Sigmoid colon (tissue), 7 donors: ENCODE data around the gene IRAK1. TPM values are rescaled to one million over a fixed set of nuclear protein-coding genes. Genes with fewer than 3 reads are reported as not detected.

Source experiments
- DNase-seq: peaks from one replicate; pipeline ENCODE4 v3.0.0-alpha.2; 2019
- H3K27ac ChIP-seq, 4 donors: fragments of 200-600 bp; sonication (generic); one replicate each; pipeline ENCODE4 v1.5.1; 2016 to 2019; ENCODE audit warnings: mild to moderate bottlenecking in 1 of 4
- H3K27me3 ChIP-seq, 3 donors: fragments of 200-600 bp; sonication (generic); one replicate each; pipeline ENCODE4 v1.5.1; 2019; ENCODE audit warnings: mild to moderate bottlenecking in 1 of 3
- H3K36me3 ChIP-seq, 4 donors: fragments of 200-600 bp; sonication (generic); one replicate each; pipeline ENCODE4 v1.5.1; 2016 to 2019
- H3K4me1 ChIP-seq, 4 donors: fragments of 200-600 bp; sonication (generic); one replicate each; pipeline ENCODE4 v1.5.1; 2017 to 2019
- H3K4me3 ChIP-seq, 4 donors: fragments of 200-600 bp; sonication (generic); one replicate each; pipeline ENCODE4 v1.5.1; 2017 to 2019; ENCODE audit warnings: mild to moderate bottlenecking in 2 of 4, moderate library complexity in 1 of 4
- H3K9me3 ChIP-seq, 4 donors: fragments of 200-600 bp in 3 of 4; sonication (generic) in 3 of 4; one replicate each; pipeline versions ENCODE4 v1.5.1 to v1.6.1; 2013 to 2019
- EP300 ChIP-seq, 4 donors: sonication (generic); formaldehyde crosslinking; IDR thresholded peaks; one replicate each; pipeline ENCODE4 v1.6.1; 2017; ENCODE audit warnings: antibody characterized with exemption in 4 of 4
- POLR2A ChIP-seq, 2 donors: fragments of 450-650 bp; IDR thresholded peaks; one replicate each; pipeline ENCODE4 v1.6.1; 2016; ENCODE audit warnings: antibody characterized with exemption in 2 of 2, mild to moderate bottlenecking in 2 of 2, moderate library complexity in 2 of 2
- POLR2AphosphoS5 ChIP-seq, 4 donors: sonication (generic); formaldehyde crosslinking; IDR thresholded peaks; one replicate each; pipeline ENCODE4 v1.6.1; 2017; ENCODE audit warnings: antibody characterized with exemption in 4 of 4
- WGBS, 2 donors: extraction: QIAGEN DNeasy Blood & Tissue Kit; methylation state at CpG; one replicate each; pipeline ENCODE4 v1.1.7; 2013; 5-methylcytosine and 5-hydroxymethylcytosine counted together
- intact Hi-C: fragments of 100-400 bp; cut with DNase I; formaldehyde crosslinking; loops from one replicate; pipeline ENCODE4 v1.15.1; 2023
- polyA plus RNA-seq, 3 donors: library from polyadenylated mRNA; stranded (reverse); fragments of 200-250 nt; gene quantifications; one replicate each; pipeline ENCODE4 v1.2.3, GENCODE V29; 2013
- total RNA-seq, 4 donors: library from RNA; depleted of rRNA; stranded (reverse); fragments of >200 nt; gene quantifications; one replicate each; pipeline ENCODE4 v1.1.0, GENCODE V29; 2016
- TF ChIP-seq, protein P1 (sequence below), 4 experiments: fragments of 450-650 bp in 3 of 4; fragments of 200-600 bp in 1 of 4; IDR thresholded peaks; one replicate each; pipeline ENCODE4 v1.5.1; 2016 to 2019; ENCODE audit warnings: antibody characterized with exemption in 4 of 4, mild to moderate bottlenecking in 3 of 4, moderate library complexity in 2 of 4
- donor health status: healthy with polysubstance abuse.
- donor health status: Bipolar disorder and iron deficiency.
- donor health status: healthy.

The IRAK1 gene
- total and polyA plus RNA-seq, 7 donors: 26.8 to 103 (median 41.7) TPM

DNA sequence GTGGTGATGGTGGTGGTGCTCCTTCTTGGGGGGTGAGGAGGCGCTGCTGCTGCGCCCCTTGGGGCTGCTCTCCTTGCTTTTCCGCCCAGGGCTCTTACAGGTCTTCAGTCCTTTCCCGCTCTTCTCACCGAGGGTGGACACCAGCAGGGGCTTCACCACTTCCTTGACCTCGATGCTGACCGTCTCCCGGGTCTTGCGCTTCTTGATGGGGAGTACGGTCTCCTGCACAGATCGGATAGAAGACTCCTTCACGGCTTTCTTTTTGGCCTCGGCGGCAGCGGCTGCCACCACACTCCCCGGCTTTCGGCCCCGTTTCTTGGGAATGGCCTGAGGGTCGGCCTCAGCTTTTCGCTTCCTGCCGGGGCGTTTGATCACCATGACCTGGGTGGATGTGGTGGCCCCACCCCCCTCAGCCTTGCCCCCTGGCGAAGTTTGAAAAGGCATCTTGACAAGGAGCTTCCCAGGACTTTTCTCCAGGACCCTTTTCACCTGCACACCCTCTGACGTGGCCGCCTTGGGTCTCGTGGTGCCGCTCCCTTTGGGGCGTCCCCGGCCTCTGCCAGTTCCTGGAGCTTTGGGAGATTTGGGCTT, 11.1 kb upstream of the IRAK1 start:
- Histone ChIP-seq H3K9me3 (no peaks in the 10 kb centered on the region), H3K4me3 (no peak overlapping the region), H3K4me1 (peaks cover 0 to 13% (median 9%) of the 10 kb centered on the region in 4 donors), H3K36me3 (peaks cover 0 to 40% (median 11%) of the 10 kb centered on the region in 4 donors), H3K27me3 (no peaks in the 10 kb centered on the region), H3K27ac (no peak overlapping the region)
- DNase-seq: no peak
- no peak for TF ChIP-seq POLR2A (IDR thresholded peaks at IDR 0.05)
- TF ChIP-seq EP300 (IDR thresholded peaks at IDR 0.05): no peak
- no peak for TF ChIP-seq POLR2AphosphoS5 (IDR thresholded peaks at IDR 0.05)
- TF ChIP-seq, protein P1, sequence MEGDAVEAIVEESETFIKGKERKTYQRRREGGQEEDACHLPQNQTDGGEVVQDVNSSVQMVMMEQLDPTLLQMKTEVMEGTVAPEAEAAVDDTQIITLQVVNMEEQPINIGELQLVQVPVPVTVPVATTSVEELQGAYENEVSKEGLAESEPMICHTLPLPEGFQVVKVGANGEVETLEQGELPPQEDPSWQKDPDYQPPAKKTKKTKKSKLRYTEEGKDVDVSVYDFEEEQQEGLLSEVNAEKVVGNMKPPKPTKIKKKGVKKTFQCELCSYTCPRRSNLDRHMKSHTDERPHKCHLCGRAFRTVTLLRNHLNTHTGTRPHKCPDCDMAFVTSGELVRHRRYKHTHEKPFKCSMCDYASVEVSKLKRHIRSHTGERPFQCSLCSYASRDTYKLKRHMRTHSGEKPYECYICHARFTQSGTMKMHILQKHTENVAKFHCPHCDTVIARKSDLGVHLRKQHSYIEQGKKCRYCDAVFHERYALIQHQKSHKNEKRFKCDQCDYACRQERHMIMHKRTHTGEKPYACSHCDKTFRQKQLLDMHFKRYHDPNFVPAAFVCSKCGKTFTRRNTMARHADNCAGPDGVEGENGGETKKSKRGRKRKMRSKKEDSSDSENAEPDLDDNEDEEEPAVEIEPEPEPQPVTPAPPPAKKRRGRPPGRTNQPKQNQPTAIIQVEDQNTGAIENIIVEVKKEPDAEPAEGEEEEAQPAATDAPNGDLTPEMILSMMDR (IDR thresholded peaks at IDR 0.05): no peak
- 94 to 96% methylated on average over 29 of the region's 29 CpGs for whole genome bisulfite sequencing, 2 donors
- intact Hi-C loops: no loop called here

DNA sequence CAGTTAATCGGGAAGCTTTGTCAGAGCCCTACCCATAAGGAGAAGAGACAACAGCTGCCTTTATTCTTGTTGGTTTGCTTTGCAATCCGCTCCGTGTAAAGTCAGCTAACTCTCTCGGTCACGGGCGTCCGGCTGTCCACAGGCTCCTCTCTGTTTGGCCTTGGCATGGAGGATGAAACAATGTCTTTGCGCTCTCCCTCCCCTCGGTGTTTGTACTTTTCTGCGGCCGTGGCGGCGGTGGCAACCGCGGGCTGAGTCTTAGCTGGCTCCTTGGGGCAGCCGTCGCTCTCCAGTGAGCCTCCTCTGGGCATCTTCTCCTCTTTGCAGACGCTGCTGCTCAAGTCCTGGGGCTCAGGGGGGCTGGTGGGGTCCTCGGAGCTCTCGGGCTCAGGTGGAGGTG, 10.6 kb upstream of the IRAK1 start:
- no peak overlapping the region for H3K4me3 ChIP-seq
- WGBS, 2 donors: 92 to 94% methylated on average over 20 of the region's 20 CpGs
- no peaks in the 10 kb centered on the region for H3K27me3 ChIP-seq
- intact Hi-C loops: no loop called here
- DNase-seq: no peak
- H3K27ac ChIP-seq: no peak overlapping the region
- H3K36me3 ChIP-seq: peaks cover 0 to 40% (median 11%) of the 10 kb centered on the region in 4 donors
- TF ChIP-seq POLR2A (IDR thresholded peaks at IDR 0.05) (no peak), EP300 (IDR thresholded peaks at IDR 0.05) (no peak), POLR2AphosphoS5 (IDR thresholded peaks at IDR 0.05) (no peak)
- TF ChIP-seq, protein P1 (IDR thresholded peaks at IDR 0.05): no peak
- no peaks in the 10 kb centered on the region for H3K9me3 ChIP-seq
- H3K4me1 ChIP-seq: peaks cover 0 to 11% (median 8%) of the 10 kb centered on the region in 4 donors

DNA sequence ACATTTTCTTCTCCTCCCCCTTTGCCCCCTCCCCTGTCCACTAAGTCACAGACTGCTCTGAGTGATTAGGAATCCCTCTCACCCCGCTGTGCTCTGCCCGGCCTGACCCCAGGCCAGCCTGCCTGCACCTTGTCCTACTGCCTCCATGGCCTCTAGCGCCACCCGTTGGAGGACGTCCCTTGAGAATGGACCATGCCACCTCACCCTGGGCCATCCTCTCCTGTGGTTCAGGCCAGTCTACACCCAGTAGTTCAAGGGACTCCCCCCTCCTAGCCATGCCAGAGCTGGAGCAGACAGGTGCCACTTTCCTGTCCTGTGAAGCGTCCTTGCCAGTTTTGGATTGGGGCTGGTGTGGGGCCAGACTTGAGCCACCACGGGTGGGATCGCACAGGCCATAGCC, 9.7 kb upstream of the IRAK1 start:
- Histone ChIP-seq H3K27ac (no peak overlapping the region), H3K9me3 (no peaks in the 10 kb centered on the region), H3K4me1 (peaks cover 0 to 7% (median 4%) of the 10 kb centered on the region in 4 donors), H3K36me3 (peaks cover 0 to 40% (median 11%) of the 10 kb centered on the region in 4 donors), H3K27me3 (no peaks in the 10 kb centered on the region), H3K4me3 (no peak overlapping the region)
- intact Hi-C loops: no loop called here
- 55 to 88% methylated on average over 8 of the region's 8 CpGs for WGBS, 2 donors
- no peak for TF ChIP-seq EP300 (IDR thresholded peaks at IDR 0.05)
- no peak for TF ChIP-seq POLR2AphosphoS5 (IDR thresholded peaks at IDR 0.05)
- no peak for TF ChIP-seq POLR2A (IDR thresholded peaks at IDR 0.05)
- DNase-seq: no peak

DNA sequence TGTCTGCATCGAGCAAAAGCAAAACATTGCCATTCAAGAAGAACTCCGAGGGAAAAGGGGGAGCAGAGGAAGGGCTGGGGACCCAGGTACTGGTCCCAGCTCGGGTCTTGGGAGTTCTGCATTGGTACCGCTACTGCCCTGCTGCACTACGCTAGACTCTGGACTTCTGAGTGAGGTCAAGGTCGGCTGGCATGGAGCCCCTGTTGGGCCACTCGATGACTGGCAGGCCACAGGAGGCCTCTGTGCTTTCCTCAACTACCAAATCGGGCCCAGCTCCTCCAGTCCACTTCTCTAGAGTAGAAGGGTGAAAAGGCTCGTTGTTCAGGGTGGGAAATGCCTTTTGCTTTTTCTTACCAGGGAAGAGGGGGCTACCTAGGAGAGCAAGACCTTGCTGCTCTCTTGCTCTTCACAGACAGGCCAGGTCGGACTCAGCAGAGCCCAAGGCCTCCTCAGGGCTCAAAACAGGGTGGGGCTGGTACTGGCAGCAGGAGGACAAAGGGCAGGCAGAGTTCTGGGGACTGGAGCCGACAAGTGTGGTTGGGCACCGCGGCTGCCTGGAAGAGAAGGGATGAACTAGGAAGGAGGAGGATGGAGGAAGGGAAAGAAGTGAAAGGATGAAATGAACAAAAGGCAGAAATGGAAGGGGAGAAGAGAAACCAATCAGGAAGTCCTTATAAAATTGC, 8.9 kb upstream of the IRAK1 start:
- DNase-seq: no peak
- peaks cover 0 to 7% (median 2%) of the 10 kb centered on the region in 4 donors for H3K4me1 ChIP-seq
- no peak overlapping the region for H3K27ac ChIP-seq
- H3K9me3 ChIP-seq: no peaks in the 10 kb centered on the region
- intact Hi-C loops: no loop called here
- TF ChIP-seq EP300 (IDR thresholded peaks at IDR 0.05) (no peak), POLR2AphosphoS5 (IDR thresholded peaks at IDR 0.05) (no peak), POLR2A (IDR thresholded peaks at IDR 0.05) (no peak)
- TF ChIP-seq, protein P1 (IDR thresholded peaks at IDR 0.05): no peak
- H3K36me3 ChIP-seq: peaks cover 0 to 40% (median 11%) of the 10 kb centered on the region in 4 donors
- no peaks in the 10 kb centered on the region for H3K27me3 ChIP-seq
- WGBS, 2 donors: 41 to 80% methylated on average over 13 of the region's 13 CpGs
- H3K4me3 ChIP-seq: no peak overlapping the region

DNA sequence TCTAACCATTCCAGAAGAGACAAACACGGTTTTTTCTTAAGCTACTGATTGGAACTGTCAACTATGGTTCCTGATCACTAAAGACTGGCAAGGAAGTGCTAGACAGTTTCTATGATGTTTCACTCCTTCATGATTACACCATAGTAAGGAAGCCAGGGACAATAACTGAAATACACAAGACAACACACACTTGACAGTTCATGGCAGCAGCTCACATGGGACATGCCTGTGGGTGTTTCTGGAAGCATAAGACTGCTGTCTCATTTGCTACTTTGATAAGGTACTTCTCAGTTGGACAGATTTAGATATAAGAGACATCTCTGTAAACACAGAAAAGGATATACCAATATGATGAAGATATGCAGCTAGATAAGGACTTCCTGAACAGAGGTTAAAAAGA, 8.3 kb upstream of the IRAK1 start:
- Histone ChIP-seq H3K4me3 (no peak overlapping the region), H3K27me3 (no peaks in the 10 kb centered on the region), H3K9me3 (no peaks in the 10 kb centered on the region), H3K4me1 (peaks cover 0 to 5% (median 2%) of the 10 kb centered on the region in 4 donors), H3K27ac (no peak overlapping the region), H3K36me3 (peaks cover 0 to 40% (median 11%) of the 10 kb centered on the region in 4 donors)
- intact Hi-C loops: no loop called here
- TF ChIP-seq, protein P1 (IDR thresholded peaks at IDR 0.05): no peak
- TF ChIP-seq EP300 (IDR thresholded peaks at IDR 0.05): no peak
- no peak for DNase-seq
- WGBS, 2 donors: 82 to 84% methylated on average over 1 of the region's 1 CpG
